Stimulated activated CD8-positive, alpha-beta memory T cell treated with anti-CD3 and anti-CD28 coated beads, Interleukin-15, amount 100 ng/mL, for 24 hours (primary cell): ENCODE measurements around the gene CPD.

Source experiments
- DNase-seq: peaks from one replicate; pipeline ENCODE4 v3.0.0-alpha.2; 2020; ENCODE audit warnings: low read depth

Gene CPD

DNA sequence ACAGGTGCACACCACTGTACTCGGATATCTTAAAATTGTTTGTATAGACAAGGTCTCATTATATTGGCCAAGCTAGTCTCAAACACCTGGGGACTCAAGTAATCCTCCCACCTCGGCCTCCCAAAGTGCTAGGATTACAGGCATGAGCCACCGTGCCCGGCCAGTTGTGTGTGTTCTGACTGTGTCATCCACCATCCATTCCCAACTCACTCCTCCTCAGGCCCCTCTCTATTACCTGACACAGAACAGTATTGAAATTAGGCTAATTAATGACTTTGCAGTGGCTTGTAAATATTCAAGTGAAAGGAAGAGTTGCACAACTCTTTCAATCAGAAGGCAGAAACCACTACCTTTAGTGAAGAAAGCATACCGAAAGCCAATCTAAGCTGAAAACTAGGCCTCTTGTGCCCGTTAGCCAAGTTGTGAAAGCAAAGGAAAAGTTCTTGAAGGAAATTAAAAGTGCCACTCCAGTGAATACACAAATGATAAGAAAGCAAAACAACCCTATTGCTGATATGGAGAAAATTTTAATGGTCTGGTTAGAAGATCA, 127.2 kb downstream of the CPD start:
- DNase-seq = no peak

GRCh38 chr17:30506481-30506880, 127.8 kb downstream of the CPD start:
- DNase-seq = no peak

GRCh38 chr17:30513346-30513745, 134.6 kb downstream of the CPD start:
- no peak for DNase-seq

DNA sequence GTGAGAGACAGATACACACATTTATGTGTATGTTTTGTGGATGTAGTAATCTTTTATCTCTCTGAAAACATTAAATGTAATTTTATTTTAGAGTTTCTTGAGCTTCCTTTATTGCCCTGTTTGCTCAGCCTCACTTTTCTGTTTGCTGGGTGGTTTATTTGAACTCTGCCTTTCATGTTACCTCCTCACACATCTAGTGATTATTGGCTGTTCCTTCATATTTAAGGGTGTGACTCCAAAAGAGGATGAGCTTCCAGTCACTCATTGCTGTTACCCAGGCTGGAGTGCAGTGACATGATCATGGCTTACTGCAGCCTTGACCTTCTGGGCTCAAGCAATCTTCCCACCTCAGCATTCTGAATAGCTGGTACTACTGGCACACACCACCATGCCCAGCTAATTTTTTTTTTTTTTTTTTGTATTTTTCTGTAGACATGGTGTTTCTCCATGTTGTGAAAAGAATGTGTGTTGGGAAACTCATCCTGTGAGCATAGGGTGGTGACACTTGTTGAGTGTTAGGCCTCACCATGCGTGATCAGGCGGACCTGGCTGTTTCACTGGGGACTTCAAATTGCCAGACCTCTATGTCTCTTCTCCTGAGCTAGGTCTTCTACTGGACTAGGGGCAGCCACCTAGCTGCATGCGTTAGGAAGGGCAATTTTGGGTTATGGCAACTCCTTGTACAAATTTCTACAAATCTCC, 136.3 kb downstream of the CPD start:
- DNase-seq = no peak

DNA sequence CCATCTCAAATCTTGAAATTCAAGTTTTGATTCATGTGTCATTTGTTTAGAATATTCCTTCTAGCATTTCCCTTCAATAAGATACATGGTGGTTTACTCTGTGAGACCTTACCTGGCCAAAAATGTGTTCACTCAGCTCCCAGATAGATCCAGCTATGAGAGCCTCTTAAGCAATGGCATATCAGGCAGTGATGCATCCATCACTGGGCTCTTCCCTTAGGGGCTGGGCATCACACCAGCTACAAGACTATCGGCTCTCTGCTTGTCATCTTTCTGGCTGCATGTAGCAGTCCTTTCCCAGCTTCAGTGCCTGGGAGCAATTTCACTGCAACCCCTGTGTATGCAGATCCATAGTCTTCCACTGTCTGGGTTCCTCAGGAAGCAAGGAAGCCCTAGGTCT, 139.1 kb downstream of the CPD start:
- no peak for DNase-seq

GRCh38 chr17:30519166-30519565, 140.4 kb downstream of the CPD start:
- no peak for DNase-seq
